ENCODE results near the gene MEOX2.

The MEOX2 gene

DNA sequence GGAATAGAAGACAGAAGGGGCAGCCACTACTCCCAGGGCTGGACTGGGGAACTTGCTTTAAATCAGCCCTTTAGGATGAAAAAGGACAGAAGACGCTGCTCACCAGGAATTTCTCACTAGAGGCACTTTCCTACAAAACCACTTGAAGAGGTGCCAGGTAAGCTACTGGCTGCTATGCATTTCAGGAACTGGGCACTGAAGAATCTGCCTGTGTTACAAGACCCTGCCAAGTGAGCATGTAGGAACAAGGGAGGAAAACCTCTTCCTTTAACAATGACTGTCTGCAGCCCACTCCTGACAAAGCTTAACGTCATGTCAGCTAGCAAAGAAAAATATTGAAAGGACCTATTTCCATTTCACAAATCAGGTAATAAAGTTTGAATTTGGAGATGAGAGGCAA lies 118.8 kb downstream of the MEOX2 start:
- Mint-ChIP-seq H3K27ac (no peak overlapping the region), H3K9me3 (peaks cover 0 to 14% of the 10 kb centered on the region in 2 donors), H3K27me3 (no peaks in the 10 kb centered on the region), H3K4me3 (no peak overlapping the region), H3K4me1 (no peaks in the 10 kb centered on the region)
- ATAC-seq, result no peak
- DNase-seq, result no peak

DNA sequence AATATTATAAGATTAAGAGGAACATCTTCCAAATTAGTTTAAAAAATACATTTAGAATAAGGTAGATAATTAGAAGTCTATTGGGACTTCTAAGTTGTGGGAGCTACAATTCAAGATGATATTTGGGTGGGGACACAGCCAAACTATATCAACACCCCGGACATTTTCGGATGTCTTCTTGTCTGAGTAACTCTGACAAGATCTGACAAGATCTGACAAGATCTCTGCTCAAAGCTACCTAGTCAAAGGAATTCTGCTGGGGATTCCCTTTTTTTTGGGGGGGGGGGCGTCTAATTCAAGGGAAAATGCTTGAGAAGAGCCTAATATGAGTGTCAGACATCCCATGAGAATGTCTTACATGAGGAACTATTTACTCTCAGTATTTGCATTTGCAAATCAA lies 119.4 kb downstream of the MEOX2 start:
- Mint-ChIP-seq H3K27ac (no peak overlapping the region), H3K27me3 (no peaks in the 10 kb centered on the region), H3K4me3 (no peak overlapping the region), H3K9me3 (peaks cover 0 to 14% of the 10 kb centered on the region in 2 donors), H3K4me1 (no peaks in the 10 kb centered on the region)
- DNase-seq (no peak), ATAC-seq (no peak)

DNA sequence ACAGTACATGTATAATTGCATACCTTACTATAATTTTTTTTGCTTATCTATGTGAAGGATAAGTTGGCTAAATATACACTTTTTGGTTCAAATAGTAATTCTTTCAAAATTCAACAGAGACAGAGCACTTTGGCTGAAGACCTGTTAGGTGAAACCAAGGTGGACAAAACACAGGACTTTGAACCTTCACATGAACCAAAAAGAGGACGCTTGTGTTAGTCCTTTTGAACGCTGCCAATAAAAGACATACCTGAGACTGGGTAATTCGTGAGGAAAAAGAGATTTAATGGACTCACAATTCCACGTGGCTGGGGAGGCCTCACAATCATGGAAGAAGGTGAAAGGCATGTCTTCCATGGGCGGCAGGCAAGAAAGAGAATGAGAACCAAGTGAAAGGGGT lies 120.0 kb downstream of the MEOX2 start:
- Mint-ChIP-seq H3K27ac (no peak overlapping the region), H3K4me1 (no peaks in the 10 kb centered on the region), H3K27me3 (no peaks in the 10 kb centered on the region), H3K4me3 (no peak overlapping the region), H3K9me3 (peaks cover 0 to 14% of the 10 kb centered on the region in 2 donors)
- no peak for DNase-seq
- no peak for ATAC-seq

DNA sequence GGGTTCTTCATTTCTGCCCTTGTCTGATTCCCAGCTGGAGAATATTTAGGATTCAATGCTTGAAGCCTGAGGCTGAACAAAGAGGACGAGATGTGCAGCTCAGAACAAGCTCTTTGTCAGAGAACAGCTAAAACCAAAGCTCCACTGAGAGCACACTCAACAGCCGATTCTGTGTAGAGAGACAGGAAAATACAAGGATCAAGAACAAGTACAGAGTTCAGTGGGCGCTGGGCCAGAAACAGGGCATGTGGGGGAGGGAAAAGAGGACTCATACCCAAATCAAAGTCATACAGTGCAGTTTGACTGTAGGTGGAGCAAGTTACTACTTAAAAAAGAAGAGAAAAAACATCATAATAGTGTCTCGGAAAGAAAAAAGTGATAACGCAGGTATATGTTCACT lies 124.6 kb downstream of the MEOX2 start, which contains the start of gene AGMO:
TSS of gene AGMO (minus strand) at position 181 of the 400 bp plus-strand sequence.
- no peak for DNase-seq
- Mint-ChIP-seq H3K27me3 (no peaks in the 10 kb centered on the region), H3K27ac (no peak within 1 kb of the TSS), H3K4me3 (no peak within 1 kb of the TSS), H3K4me1 (no peaks in the 10 kb centered on the region), H3K9me3 (peaks cover 0 to 6% of the 10 kb centered on the region in 2 donors)
- ATAC-seq, result no peak

Measured in stimulated activated naive CD8-positive, alpha-beta T cell treated with anti-CD3 and anti-CD28 coated beads, Interleukin-15, amount 100 ng/mL, for 72 hours (primary cell).